Right forelimb (tissue), 1 donor: ENCODE results near the gene LIG4.

Experiments used
- DNase-seq: peaks from one replicate; pipeline ENCODE4 v3.0.0-alpha.2; 2018

Gene LIG4

GRCh38 chr13:108193806-108194205 is 21.5 kb downstream of the LIG4 start:
- no peak for DNase-seq

DNA sequence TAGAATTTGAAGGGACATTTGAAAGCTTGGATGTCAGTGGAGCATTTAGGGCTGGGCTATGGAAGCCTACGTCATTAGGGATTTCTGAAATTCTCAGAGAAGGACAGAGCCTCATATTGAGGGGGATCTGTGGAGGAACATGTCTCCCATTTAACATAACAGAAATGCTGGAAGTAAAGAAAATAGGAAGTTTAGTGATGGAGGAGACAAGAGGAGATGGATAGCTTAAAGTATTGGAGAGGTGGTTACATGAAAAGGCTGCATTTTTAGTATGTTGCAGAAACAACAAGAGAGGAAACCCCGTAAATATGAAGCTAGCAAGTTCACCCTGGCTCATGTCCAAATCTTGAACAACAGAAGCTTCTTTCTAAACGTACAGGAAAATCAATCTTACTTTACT is 24.4 kb downstream of the LIG4 start:
- DNase-seq: no peak

- no peak for DNase-seq
Measured at GRCh38 chr13:108188260-108188659, 27.1 kb downstream of the LIG4 start.

DNA sequence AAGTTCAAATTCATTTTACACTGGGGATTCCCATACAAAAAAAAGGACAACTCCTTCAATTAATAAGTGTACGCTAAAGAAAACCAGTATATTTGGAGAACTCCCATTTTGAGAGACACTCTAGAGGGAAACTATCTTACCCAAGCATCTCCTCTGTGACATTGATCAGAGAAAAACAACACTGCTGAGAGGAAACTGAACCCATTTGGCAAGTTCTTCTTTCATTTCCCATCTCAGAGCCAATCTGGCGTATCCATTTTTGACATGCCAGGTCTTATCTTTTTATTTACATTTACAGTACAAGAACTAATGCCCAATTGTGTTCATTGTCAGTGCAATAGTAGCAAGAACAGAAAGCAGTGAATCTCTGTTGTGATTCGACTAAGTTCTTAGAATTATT is 30.1 kb downstream of the LIG4 start:
- no peak for DNase-seq

- DNase-seq: no peak
Measured at GRCh38 chr13:108182652-108183051, 32.7 kb downstream of the LIG4 start.

- DNase-seq: no peak
Measured at GRCh38 chr13:108178078-108178477, 37.3 kb downstream of the LIG4 start.

GRCh38 chr13:108176685-108177274 is 38.6 kb downstream of the LIG4 start:
- DNase-seq: no peak

GRCh38 chr13:108168929-108169328 is 46.4 kb downstream of the LIG4 start:
- no peak for DNase-seq

DNA sequence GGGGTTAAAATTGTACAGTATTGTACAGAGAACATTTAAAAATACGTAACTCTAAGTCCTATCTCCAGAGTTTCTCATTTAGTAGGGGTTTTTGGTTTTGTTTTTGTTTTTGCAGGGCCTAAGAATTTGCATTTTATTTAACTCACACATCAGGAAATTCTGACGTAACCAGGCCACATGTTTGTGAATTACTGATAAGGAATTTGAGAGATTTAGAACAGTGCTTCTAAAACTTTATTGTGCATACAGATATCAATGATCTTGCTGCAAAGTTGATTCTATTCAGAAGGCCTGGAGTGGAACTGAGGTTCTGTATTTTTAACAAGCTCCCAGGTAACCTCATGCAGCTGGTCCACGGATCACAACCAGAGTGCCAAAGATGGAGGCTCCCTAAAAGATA is 49.3 kb downstream of the LIG4 start:
- DNase-seq: no peak

DNA sequence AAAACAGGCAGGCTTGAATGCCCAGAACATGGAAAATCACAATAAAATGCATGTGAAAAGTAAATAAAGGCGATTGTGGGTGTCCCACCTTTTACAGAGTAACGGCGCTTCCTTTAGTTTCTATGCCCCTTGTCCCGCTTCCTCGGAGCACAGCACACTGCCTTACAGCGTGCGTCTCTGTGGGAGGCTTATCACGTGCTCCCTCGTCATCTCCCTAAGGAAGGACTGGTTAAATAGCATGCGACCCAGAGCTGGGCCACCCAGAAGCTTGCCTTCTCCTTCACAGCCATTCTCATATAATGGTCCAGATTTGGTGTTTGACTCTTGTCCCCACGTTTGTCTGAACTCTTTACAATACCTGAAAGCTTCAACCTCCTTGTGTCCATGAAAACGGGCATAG is 56.6 kb downstream of the LIG4 start:
- no peak for DNase-seq
